Epidermal melanocyte (primary cell): Measurements from ENCODE around the gene NFAM1.

Experiments used
- DNase-seq: peaks from one replicate; pipeline ENCODE4 v3.0.0; 2011; ENCODE audit warnings: low spot score; ENCODE audit not compliant: insufficient read length

Gene NFAM1

GRCh38 chr22:42335839-42336378 is 96.3 kb downstream of the NFAM1 start:
- DNase-seq = no peak

GRCh38 chr22:42334875-42335512 is 97.2 kb downstream of the NFAM1 start:
- no peak for DNase-seq

DNA sequence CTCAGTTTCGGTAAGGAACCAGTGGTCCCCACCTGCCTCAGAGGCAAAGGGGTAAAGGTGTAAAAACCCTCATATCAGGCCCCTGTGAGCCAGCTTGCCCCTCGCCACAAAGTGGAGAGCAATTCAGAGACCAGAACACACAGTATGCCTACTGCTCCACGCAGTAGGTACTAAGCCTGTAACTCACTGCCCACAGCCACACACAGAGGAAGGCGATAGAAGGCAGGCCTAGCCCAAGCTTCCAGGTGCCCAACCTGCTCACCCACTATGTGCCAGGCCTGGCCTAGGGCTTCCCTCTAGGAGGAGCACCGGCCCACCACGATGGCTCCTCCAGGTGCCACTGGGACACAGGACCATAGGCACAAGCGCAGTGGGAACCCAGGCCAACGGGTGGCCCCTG is 98.7 kb downstream of the NFAM1 start:
- DNase-seq = no peak

DNA sequence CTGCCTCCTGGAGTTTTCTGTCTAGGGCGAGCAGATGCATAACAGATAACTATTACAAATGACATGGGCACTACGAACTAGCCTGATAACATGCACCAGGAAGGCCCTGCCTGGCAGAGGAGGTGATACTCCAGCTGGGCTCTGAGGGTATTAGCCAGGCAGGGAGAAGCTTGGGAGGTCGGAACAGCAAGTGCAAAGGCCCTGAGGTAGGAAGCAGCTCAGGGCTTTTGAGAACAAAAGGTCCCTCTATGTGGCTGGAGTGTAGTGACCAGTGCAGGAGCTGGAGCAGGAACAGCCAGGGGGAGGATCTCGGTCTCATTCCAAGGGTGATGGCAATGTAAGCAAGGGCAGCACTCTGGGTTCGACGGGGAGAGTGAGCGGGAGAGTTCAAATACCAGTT is 100.1 kb downstream of the NFAM1 start:
- DNase-seq = no peak

GRCh38 chr22:42331014-42331413 is 101.2 kb downstream of the NFAM1 start:
- DNase-seq = no peak
